Bronchial epithelial cell (primary cell): ENCODE results near the gene QSOX1. TPM values are rescaled to one million over a fixed set of nuclear protein-coding genes. Genes with fewer than 3 reads are reported as not detected.

ENCODE experiments used
- DNase-seq: peaks from one replicate; pipeline ENCODE4 v3.0.0-alpha.2; 2010; ENCODE audit warnings: low read depth
- FAIRE-seq: peaks from 2 replicates; lab custom pipeline; 2011; peaks lifted over from hg19 to GRCh38; lab: Jason Lieb, UNC
- H3K27me3 ChIP-seq: 2 replicates; pipeline ENCODE4 v1.5.1; 2011; ENCODE audit warnings: low read length; ENCODE audit not compliant: control insufficient read depth, insufficient read depth
- H3K36me3 ChIP-seq: 2 replicates; pipeline ENCODE4 v1.5.1; 2011; ENCODE audit warnings: low read length; ENCODE audit not compliant: control insufficient read depth, insufficient read depth
- H3K4me3 ChIP-seq: 2 replicates; pipeline ENCODE4 v1.5.1; 2011; ENCODE audit warnings: mild to moderate bottlenecking, low read depth, low read length, control low read depth
- CTCF ChIP-seq: IDR thresholded peaks from 2 replicates; pipeline ENCODE4 v1.5.1; 2011; ENCODE audit warnings: mild to moderate bottlenecking, moderate library complexity, low read length, control low read depth, inconsistent platforms; ENCODE audit not compliant: insufficient read depth, severe bottlenecking
- total RNA-seq: library from RNA; depleted of rRNA; stranded (reverse); fragments of >200 nt; gene quantifications from 2 replicates; pipeline ENCODE4 v1.2.1, GENCODE V29; 2014

Gene QSOX1
- total RNA-seq, 1 donor from 2014 or later: 134 TPM

DNA sequence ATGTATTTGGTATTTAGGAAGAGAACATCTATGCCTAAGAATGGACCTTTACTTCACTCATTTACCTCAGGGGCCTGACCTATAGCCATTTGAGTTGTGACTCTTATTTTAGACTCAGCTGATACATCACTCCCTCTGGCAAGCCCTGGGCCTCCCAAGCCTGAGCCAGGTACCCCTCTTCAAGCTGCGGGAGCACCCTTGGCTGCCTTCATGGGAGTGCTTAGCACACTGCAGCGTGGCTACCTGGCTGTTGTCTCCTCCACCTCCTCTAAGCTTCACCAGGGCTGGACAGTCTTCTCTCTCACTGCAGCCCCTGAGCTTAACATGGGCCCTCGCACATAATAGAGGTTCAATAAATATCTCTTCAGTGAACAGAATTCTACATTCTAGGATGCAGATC lies 51.9 kb downstream of the QSOX1 start:
- Histone ChIP-seq H3K4me3 (no peak overlapping the region), H3K27me3 (no peaks in the 10 kb centered on the region), H3K36me3 (no peaks in the 10 kb centered on the region)
- no peak for FAIRE-seq
- DNase-seq: no peak
- TF ChIP-seq CTCF: no peak

DNA sequence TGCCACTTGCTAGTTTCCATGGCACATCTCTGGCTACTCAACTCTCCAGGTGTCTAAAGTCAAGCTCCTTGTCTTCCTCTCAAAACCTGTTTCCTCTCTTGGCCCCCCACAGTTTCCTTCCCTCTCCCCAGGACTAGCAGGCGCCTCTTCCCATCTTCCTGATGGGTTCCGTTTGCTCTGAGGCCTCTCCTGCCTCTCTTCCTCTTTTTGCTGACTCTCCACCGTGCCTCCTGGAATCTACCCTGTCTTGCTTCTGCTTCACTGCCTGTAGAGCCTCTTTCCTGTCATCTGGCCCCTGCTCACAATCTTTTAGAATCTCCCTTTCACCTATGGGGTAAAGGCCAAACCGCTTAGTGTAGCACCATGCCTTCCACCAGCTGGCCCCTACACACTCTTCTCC lies 53.6 kb downstream of the QSOX1 start:
- FAIRE-seq: no peak

DNA sequence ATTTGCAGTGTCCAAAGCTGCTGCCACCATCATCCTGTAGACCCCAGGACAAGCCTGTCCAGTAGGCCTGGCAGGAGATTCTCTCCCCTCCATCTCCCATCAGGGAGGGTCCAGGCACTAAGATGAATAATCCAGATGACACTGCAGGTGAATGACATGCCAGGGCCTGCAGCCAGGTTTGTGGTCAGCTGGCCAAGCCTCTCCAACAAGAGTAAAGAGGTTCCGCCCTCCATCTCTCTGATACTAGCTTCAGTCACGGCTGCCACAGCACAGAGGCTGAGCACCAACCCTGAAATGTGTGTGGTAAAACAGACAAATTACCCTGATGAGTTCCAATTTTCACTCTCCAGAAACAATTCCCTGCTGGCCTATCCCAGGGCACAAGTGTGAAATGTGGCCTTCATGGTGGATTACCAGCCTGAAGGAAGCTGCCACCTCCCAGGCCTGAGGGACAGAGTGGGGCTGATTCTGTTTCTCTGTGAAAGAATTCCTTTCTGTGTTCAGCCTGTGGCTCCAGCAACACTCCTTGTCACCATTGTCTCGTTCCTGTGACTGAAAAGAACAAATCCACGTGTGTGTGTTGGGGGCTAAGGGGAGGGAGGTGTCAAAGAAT lies 55.4 kb downstream of the QSOX1 start:
- no peak for TF ChIP-seq CTCF
- Histone ChIP-seq H3K36me3 (no peaks in the 10 kb centered on the region), H3K27me3 (no peaks in the 10 kb centered on the region), H3K4me3 (no peak overlapping the region)
- FAIRE-seq: peak; percentile 68
- peak; percentile 77 for DNase-seq

More for the DNA sequence above, 53.6 kb downstream of the QSOX1 start:
- Histone ChIP-seq H3K4me3 (no peak overlapping the region), H3K27me3 (no peaks in the 10 kb centered on the region), H3K36me3 (no peaks in the 10 kb centered on the region)
- TF ChIP-seq CTCF: no peak
- no peak for DNase-seq

- Histone ChIP-seq H3K4me3 (no peak overlapping the region), H3K36me3 (no peaks in the 10 kb centered on the region), H3K27me3 (no peaks in the 10 kb centered on the region)
- FAIRE-seq: no peak
- no peak for TF ChIP-seq CTCF
- no peak for DNase-seq
Measured at GRCh38 chr1:180211156-180211859, 56.6 kb downstream of the QSOX1 start.

DNA sequence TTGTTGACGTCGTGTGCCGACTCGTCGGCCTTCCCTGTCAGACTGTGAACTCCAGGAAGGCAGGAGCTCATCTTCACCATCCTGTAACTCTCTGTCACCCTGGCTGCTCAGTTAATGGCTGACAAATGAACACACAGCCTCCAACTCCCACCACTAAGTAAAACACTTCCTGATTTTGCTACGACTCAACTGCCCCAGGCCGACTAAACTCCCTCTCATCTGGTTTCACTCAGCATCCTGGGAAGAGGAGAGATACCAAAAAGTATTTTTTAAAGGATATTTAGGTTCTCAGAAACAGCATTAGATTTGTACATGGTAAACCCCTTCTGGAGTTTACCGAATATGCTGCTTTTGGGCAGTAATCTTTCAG lies 57.2 kb downstream of the QSOX1 start:
- Histone ChIP-seq H3K27me3 (no peaks in the 10 kb centered on the region), H3K4me3 (no peak overlapping the region), H3K36me3 (no peaks in the 10 kb centered on the region)
- DNase-seq: peak; percentile 18
- no peak for TF ChIP-seq CTCF
- no peak for FAIRE-seq
